Mesothelial cell of epicardium (in vitro differentiated cells): ENCODE results near the gene PIF1. TPM values are rescaled to one million over a fixed set of nuclear protein-coding genes. Genes with fewer than 3 reads are reported as not detected.
A peak's percentile ranks its signal among the peaks of the same experiment; 100 is the strongest.

Source experiments
- DNase-seq, 2 experiments: peaks; one replicate each; pipeline ENCODE4 v3.0.0; 2021; ENCODE audit warnings: low spot score in 2 of 2; ENCODE audit not compliant: unreplicated experiment in 2 of 2
- H3K27ac Mint-ChIP-seq: 2 replicates; pipeline ENCODE4 v1.8.0; 2021; ENCODE audit warnings: mixed read lengths
- H3K27me3 Mint-ChIP-seq: 2 replicates; pipeline ENCODE4 v1.8.0; 2021; ENCODE audit warnings: low read depth, mixed read lengths
- H3K36me3 Mint-ChIP-seq: 2 replicates; pipeline ENCODE4 v1.8.0; 2021; ENCODE audit warnings: mixed read lengths
- H3K4me1 Mint-ChIP-seq: 2 replicates; pipeline ENCODE4 v1.8.0; 2021; ENCODE audit warnings: mixed read lengths
- H3K4me3 Mint-ChIP-seq: 2 replicates; pipeline ENCODE4 v1.8.0; 2021; ENCODE audit warnings: mild to moderate bottlenecking, moderate library complexity, mixed read lengths
- H3K9me3 Mint-ChIP-seq: 2 replicates; pipeline ENCODE4 v1.8.0; 2021; ENCODE audit warnings: mixed read lengths
- CTCF ChIP-seq: fragments of 200-600 bp; sonication (generic); IDR thresholded peaks from one replicate; pipeline ENCODE4 v1.5.0; 2021; ENCODE audit warnings: antibody characterized with exemption; ENCODE audit not compliant: unreplicated experiment
- total RNA-seq: library from RNA; stranded (reverse); gene quantifications from 3 replicates; pipeline ENCODE4 v1.2.1, GENCODE V29; 2021

PIF1 gene
- total RNA-seq, 1 donor from 2014 or later: 10.8 TPM

- no peaks in the 10 kb centered on the region for H3K36me3 Mint-ChIP-seq
- H3K4me3 Mint-ChIP-seq: no peak overlapping the region
- TF ChIP-seq CTCF: no peak
- H3K27me3 Mint-ChIP-seq: no peaks in the 10 kb centered on the region
- H3K9me3 Mint-ChIP-seq: no peaks in the 10 kb centered on the region
- no peak for DNase-seq
- no peak overlapping the region for H3K27ac Mint-ChIP-seq
- peaks cover 17% of the 10 kb centered on the region for H3K4me1 Mint-ChIP-seq
Measured at GRCh38 chr15:64857421-64857820, 32.0 kb upstream of the PIF1 start.

- H3K27ac Mint-ChIP-seq: peak overlapping the region; percentile 83
- DNase-seq: no peak
- no peaks in the 10 kb centered on the region for H3K9me3 Mint-ChIP-seq
- H3K4me1 Mint-ChIP-seq: peaks cover 24% of the 10 kb centered on the region
- H3K36me3 Mint-ChIP-seq: peaks cover 3% of the 10 kb centered on the region
- no peaks in the 10 kb centered on the region for H3K27me3 Mint-ChIP-seq
- TF ChIP-seq CTCF: no peak
- H3K4me3 Mint-ChIP-seq: no peak overlapping the region
Measured at GRCh38 chr15:64856429-64857145, 31.1 kb upstream of the PIF1 start.

- DNase-seq: no peak
- Mint-ChIP-seq H3K27me3 (no peaks in the 10 kb centered on the region), H3K27ac (no peak overlapping the region), H3K36me3 (peaks cover 3% of the 10 kb centered on the region), H3K4me1 (peaks cover 31% of the 10 kb centered on the region), H3K9me3 (no peaks in the 10 kb centered on the region), H3K4me3 (no peak overlapping the region)
- TF ChIP-seq CTCF: no peak
Measured at GRCh38 chr15:64855205-64855975, 29.9 kb upstream of the PIF1 start.

- Mint-ChIP-seq H3K4me1 (peaks cover 31% of the 10 kb centered on the region), H3K27ac (no peak overlapping the region), H3K27me3 (no peaks in the 10 kb centered on the region), H3K4me3 (no peak overlapping the region), H3K36me3 (peaks cover 4% of the 10 kb centered on the region), H3K9me3 (no peaks in the 10 kb centered on the region)
- no peak for DNase-seq
- no peak for TF ChIP-seq CTCF
Measured at GRCh38 chr15:64854526-64854925, 29.1 kb upstream of the PIF1 start.

- Mint-ChIP-seq H3K4me3 (no peak overlapping the region), H3K27me3 (no peaks in the 10 kb centered on the region), H3K36me3 (peaks cover 4% of the 10 kb centered on the region), H3K27ac (no peak overlapping the region), H3K9me3 (no peaks in the 10 kb centered on the region), H3K4me1 (peaks cover 31% of the 10 kb centered on the region)
- TF ChIP-seq CTCF: no peak
- DNase-seq: no peak
Measured at GRCh38 chr15:64854041-64854440, 28.6 kb upstream of the PIF1 start.
